Dermis microvascular lymphatic vessel endothelial cell (primary cell): ENCODE measurements around the gene GFRA1. TPM values are rescaled to one million over a fixed set of nuclear protein-coding genes. Genes with fewer than 3 reads are reported as not detected.

Experiments
- DNase-seq, 2 donors: peaks; one replicate each; pipeline versions ENCODE4 v3.0.0 to v3.0.0-alpha.2; 2010; ENCODE audit warnings: low read depth in 2 of 2
- total RNA-seq: library from RNA; depleted of rRNA; stranded (reverse); fragments of >200 nt; gene quantifications from 2 replicates; pipeline ENCODE4 v1.2.1, GENCODE V29; 2014

The GFRA1 gene
- total RNA-seq, 1 donor from 2014 or later: 10.5 TPM

- no peak for DNase-seq
These were observed 31.2 kb downstream of the GFRA1 start for GRCh38 chr10:116241642-116242410.

DNA sequence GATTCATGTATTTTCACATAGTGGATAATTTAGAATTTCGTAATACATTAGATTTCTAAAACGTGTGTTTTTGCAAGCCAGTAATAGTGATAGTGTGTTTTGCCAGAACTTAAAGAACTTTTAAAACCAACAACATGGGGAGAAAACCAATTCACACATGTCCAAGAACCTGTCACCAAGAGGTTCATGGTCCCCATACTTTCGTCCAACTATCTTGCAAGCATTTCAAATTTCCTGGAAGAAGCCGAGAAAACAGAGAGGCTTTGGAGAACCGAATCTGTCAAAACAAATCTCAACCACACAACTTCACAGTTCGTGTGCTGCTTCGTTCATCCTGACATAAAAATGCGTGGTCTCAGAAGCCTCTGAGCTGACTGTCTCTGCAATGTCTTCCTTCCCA is 31.9 kb downstream of the GFRA1 start:
- DNase-seq: no peak

DNA sequence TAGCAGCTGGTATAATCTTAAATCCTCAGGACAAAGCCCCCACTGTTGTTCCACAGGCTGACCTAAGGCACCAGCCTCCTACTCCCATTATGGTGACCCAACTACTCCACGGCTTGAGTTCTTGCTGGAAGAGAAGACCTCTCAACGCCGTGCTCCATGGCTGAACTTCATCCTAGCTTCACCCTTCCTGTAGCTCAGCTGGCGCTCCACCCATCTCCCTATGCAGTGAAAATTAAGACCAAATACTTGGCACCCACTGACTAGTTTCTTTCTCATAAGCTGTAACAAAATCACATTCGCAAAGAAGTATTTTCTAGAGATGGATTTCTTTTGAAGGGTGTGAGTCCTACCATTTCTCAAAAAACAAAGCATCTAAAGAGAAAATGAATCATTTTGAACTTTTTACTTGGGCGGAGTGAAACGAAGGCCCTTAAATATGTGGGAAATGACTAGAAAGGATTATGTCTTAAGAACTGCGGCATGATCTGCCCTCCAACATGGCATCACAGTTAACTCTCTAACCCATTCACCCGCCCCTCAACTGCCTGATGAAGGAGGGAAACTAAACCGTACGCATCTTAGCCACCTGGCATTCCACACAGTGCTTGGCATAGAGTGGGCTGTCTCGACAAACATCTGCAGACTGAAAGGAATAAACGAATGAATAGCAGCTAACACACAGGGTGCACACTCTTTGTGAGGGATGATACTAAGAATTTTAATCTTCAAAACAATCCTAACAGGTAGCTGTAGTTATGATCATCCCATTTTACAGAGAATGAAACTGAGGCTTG is 32.7 kb downstream of the GFRA1 start:
- DNase-seq: no peak

DNA sequence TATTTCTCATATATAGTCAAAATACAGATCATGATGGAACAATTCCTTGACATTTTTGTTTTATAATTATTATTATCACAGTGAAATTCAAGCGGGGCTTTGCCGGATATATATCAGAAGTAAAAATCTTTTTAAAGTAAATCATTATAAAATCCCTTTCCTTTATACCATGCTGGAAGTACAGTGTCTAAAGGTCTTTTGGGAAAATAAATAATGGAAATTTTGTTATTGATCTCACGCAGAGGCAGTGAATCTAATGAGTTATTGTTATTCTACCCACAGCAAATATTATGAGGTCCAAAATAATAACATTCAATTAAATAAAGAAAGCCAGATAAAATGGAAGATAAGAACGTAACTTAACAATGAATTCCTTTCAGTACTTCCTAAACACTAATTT is 33.8 kb downstream of the GFRA1 start:
- DNase-seq: no peak

GRCh38 chr10:116237970-116238369 is 35.0 kb downstream of the GFRA1 start:
- no peak for DNase-seq

DNA sequence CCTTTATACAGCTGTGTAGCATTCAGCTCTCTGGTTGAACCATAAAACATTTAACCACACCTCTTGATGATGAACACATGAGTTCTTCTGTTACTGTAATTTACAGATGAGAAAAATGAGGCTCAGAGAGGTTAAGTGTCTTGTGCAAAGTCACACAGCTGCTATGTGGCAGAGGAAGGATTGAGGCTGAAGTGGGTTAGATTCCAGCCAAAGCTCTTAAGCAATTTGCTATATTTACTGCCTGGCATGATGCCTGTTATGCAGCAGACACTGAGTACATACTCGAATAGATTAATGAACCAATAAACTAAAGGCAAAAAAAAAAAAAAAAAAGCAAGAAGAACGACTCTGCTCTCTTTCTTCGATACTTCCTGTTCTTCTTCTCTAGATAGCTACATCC is 35.7 kb downstream of the GFRA1 start:
- DNase-seq: no peak

DNA sequence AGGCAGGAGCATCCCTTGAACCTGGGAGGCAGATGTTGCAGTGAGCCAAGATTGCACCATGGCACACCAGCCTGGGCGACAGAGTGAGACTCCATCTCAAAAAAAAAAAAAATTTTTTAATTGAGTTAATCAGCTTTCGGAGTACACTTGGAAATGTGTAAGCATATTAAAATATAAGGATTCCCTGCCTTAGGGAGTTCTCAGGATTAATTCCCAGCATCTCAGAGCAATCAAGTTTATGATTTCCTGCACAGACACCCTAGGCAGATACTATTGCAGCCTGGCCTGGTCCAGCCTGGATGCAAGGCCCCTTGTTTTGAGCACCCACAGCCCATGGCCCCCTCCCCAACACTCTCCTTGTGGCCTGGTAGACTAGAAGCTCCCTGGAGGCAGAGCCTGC is 39.8 kb downstream of the GFRA1 start:
- no peak for DNase-seq

GRCh38 chr10:116232613-116233012 is 40.4 kb downstream of the GFRA1 start:
- no peak for DNase-seq

DNA sequence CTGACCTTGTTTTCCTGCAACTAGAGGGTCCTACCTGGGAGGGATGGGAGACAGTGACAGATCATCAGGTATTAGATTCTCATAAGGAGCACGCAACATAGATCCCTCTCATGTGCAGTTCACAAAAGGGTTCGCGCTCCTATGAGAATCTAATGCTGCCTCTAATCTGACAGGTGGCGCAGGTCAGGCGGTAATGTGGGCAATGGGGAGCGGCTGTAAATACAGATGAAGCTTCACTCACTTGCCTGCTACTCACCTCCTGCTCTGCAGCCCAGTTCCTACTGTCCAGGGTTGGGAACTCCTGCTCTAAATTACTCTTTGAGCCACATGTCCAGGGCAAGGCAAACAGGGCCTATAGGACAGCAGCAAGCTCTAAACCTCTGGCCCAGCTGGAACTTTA is 46.2 kb downstream of the GFRA1 start:
- no peak for DNase-seq

DNA sequence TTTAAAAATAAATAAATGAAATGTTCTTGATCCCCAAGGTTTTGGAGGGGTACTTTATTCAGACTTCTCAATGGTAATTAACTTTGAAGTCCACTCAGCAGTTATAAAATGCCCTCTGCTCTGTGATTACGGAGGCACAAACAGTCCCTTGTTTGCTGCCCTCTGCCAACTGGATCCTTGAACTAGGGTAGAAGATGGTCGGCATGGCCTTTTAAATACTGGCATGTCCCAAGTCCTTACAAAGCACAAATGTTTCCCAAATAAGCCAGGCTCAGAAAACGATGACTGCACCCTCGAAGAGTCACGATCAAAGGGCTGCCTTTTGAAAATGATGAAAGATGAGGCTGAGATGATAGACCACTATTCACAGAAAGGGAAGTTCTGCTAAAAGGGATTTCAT is 47.0 kb downstream of the GFRA1 start:
- no peak for DNase-seq

- DNase-seq: no peak
These were observed 49.7 kb downstream of the GFRA1 start for GRCh38 chr10:116223289-116223688.

DNA sequence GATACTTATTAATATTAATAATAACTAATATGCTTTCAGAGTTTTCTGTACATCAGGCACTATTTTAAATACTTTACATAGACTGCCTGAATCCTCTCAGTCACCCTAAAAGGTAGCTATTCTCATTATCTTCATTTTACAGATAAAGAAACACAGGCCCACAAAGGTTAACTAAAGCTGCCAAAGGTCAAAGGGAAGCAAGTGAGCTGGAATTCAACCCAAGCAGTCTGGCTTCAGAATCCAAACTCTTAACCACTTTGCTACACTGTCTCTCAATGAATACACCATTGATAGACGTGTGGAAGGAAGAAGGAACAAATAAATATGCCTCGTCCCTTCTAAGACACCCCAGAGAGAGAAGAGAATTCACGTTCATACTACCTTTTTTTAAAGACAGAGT is 52.0 kb downstream of the GFRA1 start:
- DNase-seq: no peak

- no peak for DNase-seq
These were observed 56.3 kb downstream of the GFRA1 start for GRCh38 chr10:116216676-116217075.

GRCh38 chr10:116215651-116216050 is 57.4 kb downstream of the GFRA1 start:
- DNase-seq: no peak

- DNase-seq: no peak
These were observed 61.3 kb downstream of the GFRA1 start for GRCh38 chr10:116211682-116212081.

- no peak for DNase-seq
These were observed 62.2 kb downstream of the GFRA1 start for GRCh38 chr10:116210588-116211346.

- no peak for DNase-seq
These were observed 63.2 kb downstream of the GFRA1 start for GRCh38 chr10:116209781-116210180.

- no peak for DNase-seq
These were observed 63.9 kb downstream of the GFRA1 start for GRCh38 chr10:116208956-116209567.

GRCh38 chr10:116207690-116208089 is 65.3 kb downstream of the GFRA1 start:
- no peak for DNase-seq

- no peak for DNase-seq
These were observed 69.3 kb downstream of the GFRA1 start for GRCh38 chr10:116203661-116204060.

DNA sequence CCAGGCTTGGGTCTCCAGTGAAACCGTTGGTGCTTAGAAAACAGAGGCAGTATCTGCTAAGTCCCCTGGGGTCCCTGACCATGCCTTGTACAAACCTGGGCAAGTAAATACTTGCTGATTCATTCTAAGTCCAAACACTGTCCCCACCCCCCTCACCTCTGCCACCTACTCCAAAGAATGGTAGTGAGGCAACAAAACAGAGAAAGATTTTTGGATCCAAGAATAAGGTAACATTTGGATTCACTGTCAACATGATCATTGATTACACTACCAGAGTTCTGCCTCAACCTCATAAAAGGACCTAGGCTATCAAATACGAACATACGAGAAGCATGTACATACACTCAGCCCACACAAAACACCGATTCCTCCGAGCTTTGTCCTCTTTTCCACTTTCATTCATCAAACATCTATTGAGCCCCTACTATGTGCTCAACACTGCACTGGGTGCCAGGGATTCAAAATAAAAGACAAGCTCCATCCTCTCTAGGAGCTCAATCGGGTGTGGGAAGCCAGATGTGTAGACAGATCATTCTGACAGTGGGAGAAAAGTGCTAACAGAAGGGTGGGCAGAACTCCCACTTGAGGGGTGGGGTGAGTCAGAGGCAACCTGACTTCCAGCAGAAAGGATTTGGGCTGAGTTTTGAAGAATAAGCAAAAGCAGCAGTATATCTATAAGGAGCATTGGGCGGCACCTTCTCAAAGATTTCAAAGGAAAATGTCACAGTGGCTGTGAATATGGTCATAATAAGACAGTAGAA is 71.2 kb downstream of the GFRA1 start:
- no peak for DNase-seq
